Right renal cortex interstitium (tissue), 3 donors: ENCODE results near the gene ZP4. TPM values are rescaled to one million over a fixed set of nuclear protein-coding genes. Genes with fewer than 3 reads are reported as not detected.
"Not testable (repeated sequence)": the region's sequence is repeated elsewhere in the genome, so short reads cannot be mapped to it uniquely, and the experiment has no call there.

Source experiments
- DNase-seq, 3 donors: peaks; one replicate each; pipeline ENCODE4 v3.0.0-alpha.2; 2013; ENCODE audit warnings: low read depth in 3 of 3, low spot score in 2 of 3
- polyA plus RNA-seq, 3 donors: library from polyadenylated mRNA; unstranded; fragments of 120-200 nt; gene quantifications; one replicate each; pipeline ENCODE4 v1.2.1, GENCODE V29; 2013; ENCODE audit not compliant: insufficient read length in 3 of 3

The ZP4 gene
- polyA plus RNA-seq, 3 donors: not detected

DNA sequence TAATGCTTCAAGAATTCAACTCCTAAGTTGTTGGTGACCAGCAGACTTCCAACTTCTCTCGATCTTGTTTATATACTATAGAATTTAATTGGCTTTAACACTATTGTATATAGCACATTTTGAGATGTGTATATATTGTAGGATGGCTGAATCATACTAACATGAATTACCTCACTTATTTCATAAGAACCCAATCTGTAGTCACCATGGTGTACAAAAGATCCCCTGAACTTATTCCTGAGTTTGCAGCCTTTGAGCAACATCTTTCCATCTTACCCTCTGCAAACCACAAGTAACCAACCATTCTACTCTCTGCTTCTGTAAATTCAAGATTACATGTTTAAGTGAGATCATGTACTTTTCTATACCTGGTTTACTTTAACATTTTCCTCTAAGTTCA is 12.3 kb downstream of the ZP4 start:
- no peak for DNase-seq

DNA sequence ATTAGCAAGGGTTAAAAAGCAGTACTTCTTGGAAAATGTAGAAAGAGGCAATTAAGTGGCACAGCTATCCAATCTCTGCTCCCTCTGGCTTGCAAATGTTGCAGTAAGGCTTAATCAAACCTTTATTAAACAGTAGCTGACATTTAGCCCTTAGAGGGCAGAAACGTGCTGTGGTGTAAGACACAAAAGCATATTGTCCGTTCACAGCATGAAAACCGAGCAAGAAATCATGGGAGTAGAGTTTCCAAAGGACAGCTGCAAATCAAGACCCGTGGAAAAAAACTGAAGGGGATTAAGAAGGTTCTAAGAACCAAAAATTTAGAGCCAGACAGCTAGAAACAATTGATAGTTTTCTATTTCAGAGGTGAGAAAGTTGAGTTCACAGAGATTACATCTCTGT is 13.1 kb downstream of the ZP4 start:
- no peak for DNase-seq

- DNase-seq: no peak
These were observed 15.4 kb downstream of the ZP4 start for GRCh38 chr1:237875291-237875690.

DNA sequence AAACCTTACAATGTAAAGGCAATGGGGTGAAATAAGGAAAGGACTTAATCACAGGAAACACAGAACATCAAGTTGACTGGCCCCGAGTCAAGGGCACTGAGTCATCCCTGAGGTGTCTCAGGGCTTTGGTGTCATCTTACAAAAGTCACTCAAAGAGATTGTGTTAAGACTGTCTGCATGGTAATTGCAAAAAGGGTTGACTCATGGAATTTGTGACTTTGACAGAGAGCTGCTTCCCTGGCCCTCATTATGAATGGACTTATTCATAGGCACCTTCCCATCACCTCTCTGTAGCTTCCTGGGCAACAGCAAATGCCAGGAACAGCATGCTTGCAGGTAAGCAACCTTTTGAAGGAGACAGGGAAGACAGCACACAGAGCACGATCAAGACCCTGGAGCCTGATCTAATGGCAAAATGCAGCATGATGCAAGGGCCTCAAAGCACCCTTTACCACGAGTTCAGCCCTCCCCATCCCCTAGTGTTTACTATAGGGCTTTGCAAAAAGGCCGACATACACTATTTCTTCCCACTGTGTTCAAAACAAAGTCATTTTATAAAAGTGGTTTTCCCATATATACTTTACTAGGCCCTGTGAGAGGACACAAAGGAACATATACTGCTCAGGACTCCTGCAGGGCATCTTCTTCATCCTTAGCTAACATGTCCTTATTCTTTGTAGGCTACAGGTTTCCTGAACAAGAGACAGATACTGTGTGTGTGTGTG is 17.1 kb downstream of the ZP4 start:
- no peak for DNase-seq

- DNase-seq: no peak
These were observed 21.7 kb downstream of the ZP4 start for GRCh38 chr1:237868817-237869600.

DNA sequence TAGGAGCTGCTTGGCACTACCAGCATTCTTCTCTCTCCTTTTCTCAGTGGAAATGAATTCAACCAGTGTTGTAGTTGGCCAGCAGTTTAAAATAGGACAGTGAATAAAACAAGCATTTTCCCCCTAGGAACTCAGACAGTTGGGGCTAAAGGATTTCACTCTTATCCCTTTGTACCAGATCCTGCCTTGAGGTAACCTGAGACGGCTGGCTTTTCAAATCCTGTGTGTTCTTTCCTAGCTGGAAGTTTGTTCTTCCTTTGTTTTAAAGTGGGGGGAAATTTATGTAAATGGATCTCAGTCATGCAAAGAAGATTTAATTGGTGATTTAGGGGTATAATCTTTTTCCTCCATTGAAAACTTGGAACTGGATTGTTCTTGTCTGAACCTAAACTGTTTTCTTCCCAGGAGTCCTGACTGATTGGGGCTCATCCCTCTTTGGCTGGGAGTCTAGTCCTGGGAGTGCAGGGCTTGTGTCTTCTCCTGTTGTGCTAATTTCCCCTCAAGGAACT is 23.3 kb downstream of the ZP4 start:
- no peak for DNase-seq

- peak; percentile 36 to 44 (median 36) for DNase-seq
These were observed 26.1 kb downstream of the ZP4 start for GRCh38 chr1:237864338-237865244.

DNA sequence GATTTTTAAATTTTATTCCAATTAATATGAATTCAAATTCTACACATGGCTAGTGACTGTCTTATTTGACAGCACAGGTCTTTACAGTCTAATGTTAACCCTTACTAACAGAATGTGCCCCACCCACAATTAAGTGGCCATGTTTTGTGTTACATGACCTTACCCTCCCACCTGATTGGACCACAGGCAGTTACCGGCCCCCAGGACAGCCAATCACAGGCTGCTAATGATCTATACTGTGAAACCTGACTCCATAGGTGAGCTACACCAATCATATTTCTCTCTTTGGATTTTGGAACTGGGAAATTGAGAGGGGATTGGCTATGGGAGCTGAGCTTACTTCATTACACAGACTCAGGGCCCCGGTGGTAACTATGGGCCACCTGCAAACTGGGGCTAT is 27.5 kb downstream of the ZP4 start:
- DNase-seq: no peak

- no peak for DNase-seq
These were observed 28.8 kb downstream of the ZP4 start for GRCh38 chr1:237861944-237862343.

DNA sequence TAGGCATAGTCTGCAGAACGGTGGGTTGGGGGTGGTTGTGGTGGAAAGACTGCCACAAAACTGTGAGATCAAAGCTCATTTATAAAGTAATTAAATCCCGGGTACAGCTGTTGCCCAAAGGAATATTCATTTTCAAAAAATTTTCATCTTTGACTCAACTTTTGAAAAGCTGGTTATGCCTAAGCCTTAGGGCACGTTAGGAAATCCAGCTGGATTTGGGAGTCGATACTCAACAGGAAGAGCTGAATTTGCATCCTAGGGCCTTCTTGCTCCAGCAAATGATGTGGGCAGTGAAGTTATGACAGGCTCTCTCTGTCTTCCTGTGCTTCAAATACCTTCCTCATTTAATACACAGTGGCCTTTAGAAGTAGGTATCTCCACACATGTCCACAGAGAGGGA is 31.7 kb downstream of the ZP4 start:
- DNase-seq: no peak

DNA sequence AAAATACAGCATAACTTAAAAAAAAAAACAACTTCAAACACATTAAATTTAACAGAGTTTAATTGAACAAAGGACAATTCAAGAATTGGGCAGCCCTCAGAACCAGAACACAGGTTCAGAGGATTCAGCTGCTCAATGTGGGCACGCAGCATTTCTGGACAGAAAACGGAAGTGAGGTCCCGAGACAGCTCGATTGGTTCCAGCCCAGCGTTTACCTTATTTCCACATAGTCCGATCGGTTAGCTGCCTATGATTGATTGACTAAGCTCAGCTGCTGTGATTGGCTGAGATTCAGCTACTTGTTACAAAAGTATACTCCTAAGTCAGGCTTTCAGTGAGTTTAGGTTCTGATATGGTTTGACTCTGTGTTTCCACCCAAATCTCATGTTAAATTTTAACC is 33.3 kb downstream of the ZP4 start:
- no peak for DNase-seq

- DNase-seq: no peak
These were observed 38.4 kb downstream of the ZP4 start for GRCh38 chr1:237852342-237852741.

DNA sequence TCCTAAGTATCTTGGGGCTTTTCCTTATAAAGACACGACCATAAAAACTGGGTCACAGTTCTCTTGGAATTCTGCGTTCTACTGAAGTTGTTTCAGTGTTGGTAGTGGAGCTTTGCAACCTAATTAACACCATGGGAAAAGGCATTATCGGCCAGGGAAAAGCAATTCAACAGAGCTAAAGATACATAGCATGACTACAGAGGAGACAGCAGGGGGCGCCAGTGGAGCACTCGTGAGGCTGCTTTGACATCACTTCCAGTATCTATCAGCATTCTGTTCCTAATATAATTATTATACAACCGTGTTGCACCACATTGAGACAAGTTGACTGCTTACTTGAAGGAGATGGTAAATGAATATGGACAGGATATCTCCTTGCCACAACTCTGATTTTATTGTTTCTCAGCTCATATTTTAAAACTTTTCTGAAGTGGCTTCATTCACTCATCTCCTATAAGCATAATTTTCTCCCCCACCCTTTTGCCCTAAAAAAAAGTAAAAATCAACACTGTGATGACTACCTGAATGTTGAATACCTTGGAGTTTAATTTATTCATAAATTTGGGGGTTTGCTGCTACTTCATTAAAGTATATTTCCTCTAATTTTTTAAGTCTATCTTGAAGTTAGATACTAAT is 39.4 kb downstream of the ZP4 start:
- DNase-seq: peak in 1 of 3 donors; percentile 4

- not testable (repeated sequence) for DNase-seq
These were observed 47.2 kb downstream of the ZP4 start for GRCh38 chr1:237843516-237843915.

DNA sequence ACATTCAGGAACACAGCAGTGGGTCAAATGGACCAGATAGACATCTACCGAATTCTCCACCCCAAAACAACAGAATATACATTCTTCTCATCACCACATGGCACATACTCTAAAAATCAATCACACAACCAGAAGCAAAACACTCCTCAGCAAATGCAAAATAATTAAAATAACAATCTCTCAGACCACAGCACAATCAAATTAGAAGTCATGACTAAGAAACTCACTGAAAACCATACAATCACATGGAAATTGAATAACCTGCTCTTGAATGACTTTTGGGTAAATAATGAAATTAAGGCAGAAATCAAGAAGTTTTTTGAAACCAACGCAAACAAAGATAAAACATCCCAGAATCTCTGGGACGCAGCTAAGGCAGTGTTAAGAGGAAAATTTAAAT is 49.2 kb downstream of the ZP4 start:
- DNase-seq: no peak

- no peak for DNase-seq
These were observed 51.7 kb downstream of the ZP4 start for GRCh38 chr1:237838904-237839534.

GRCh38 chr1:237838320-237838719 is 52.4 kb downstream of the ZP4 start:
- DNase-seq: no peak

GRCh38 chr1:237834461-237834860 is 56.3 kb downstream of the ZP4 start:
- peak in 1 of 3 donors; percentile 1 for DNase-seq

DNA sequence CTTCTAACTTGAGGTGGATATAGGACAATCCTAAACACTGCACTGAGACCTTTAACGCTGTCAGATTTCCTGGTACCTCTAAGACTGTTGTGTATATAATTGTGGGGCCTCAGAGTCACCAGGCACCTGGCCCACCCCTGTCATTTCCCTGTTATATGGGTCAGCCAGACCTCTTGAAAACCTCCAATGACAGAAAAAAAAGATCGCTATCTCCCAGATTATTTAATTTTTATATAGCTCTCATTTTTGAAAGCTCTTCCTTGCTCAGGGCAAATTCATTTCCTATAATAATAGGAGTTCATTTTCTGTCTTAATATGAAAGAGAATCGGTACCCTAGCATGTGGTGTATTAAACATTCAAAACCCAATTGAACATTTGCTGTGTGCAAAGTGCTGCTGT is 56.7 kb downstream of the ZP4 start:
- no peak for DNase-seq

GRCh38 chr1:237832858-237833257 is 57.9 kb downstream of the ZP4 start:
- no peak for DNase-seq
